ENCODE results near the gene MGST1.
"Not testable (repeated sequence)": the region's sequence is repeated elsewhere in the genome, so short reads cannot be mapped to it uniquely, and the experiment has no call there.

MGST1 gene

GRCh38 chr12:16352481-16352880 is 5.0 kb downstream of the MGST1 start:
- DNase-seq (ENCODE audit: low read depth) = no peak

- DNase-seq (ENCODE audit: low read depth) = no peak
Observed at GRCh38 chr12:16358878-16359277, 11.4 kb downstream of the MGST1 start.

GRCh38 chr12:16359512-16360491 is 12.4 kb downstream of the MGST1 start:
- no peak for DNase-seq (ENCODE audit: low read depth)

GRCh38 chr12:16361142-16361783 is 13.8 kb downstream of the MGST1 start:
- no peak for DNase-seq (ENCODE audit: low read depth)

GRCh38 chr12:16362550-16362949 is 15.1 kb downstream of the MGST1 start:
- no peak for DNase-seq (ENCODE audit: low read depth)

- DNase-seq (ENCODE audit: low read depth) = no peak
Observed at GRCh38 chr12:16369156-16369555, 21.7 kb downstream of the MGST1 start.

- no peak for DNase-seq (ENCODE audit: low read depth)
Observed at GRCh38 chr12:16370096-16370495, 22.7 kb downstream of the MGST1 start.

GRCh38 chr12:16382652-16383312 is 35.3 kb downstream of the MGST1 start:
- DNase-seq (ENCODE audit: low read depth) = not testable (repeated sequence)

GRCh38 chr12:16384732-16385131 is 37.3 kb downstream of the MGST1 start:
- no peak for DNase-seq (ENCODE audit: low read depth)

- no peak for DNase-seq (ENCODE audit: low read depth)
Observed at GRCh38 chr12:16385782-16386646, 38.6 kb downstream of the MGST1 start.

GRCh38 chr12:16387919-16388318 is 40.5 kb downstream of the MGST1 start:
- no peak for DNase-seq (ENCODE audit: low read depth)

- no peak for DNase-seq (ENCODE audit: low read depth)
Observed at GRCh38 chr12:16389594-16389993, 42.1 kb downstream of the MGST1 start.

- DNase-seq (ENCODE audit: low read depth) = no peak
Observed at GRCh38 chr12:16392846-16393535, 45.5 kb downstream of the MGST1 start.

GRCh38 chr12:16399101-16399500 is 51.7 kb downstream of the MGST1 start:
- no peak for DNase-seq (ENCODE audit: low read depth)

GRCh38 chr12:16401835-16402234 is 54.4 kb downstream of the MGST1 start:
- DNase-seq (ENCODE audit: low read depth) = not testable (repeated sequence)

GRCh38 chr12:16407346-16407745 is 59.9 kb downstream of the MGST1 start:
- no peak for DNase-seq (ENCODE audit: low read depth)
